ENCODE results near the gene B3GNT7.
"Not testable (repeated sequence)": the region's sequence is repeated elsewhere in the genome, so short reads cannot be mapped to it uniquely, and the experiment has no call there.

DNA sequence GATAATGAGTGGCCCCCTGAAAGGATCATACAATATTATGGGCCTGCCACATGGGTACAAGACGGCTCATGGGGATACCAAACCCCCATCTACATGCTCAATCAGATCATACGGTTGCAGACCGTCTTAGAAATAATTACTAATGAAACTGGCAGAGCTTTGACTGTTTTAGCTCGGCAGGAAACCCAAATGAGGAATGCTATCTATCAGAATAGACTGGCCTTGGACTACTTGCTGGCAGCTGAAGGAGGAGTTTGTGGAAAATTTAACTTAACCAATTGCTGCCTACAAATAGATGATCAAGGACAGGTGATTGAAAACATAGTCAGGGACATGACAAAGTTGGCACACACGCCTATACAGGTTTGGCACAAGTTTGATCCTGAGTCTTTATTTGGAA, 12.2 kb downstream of the B3GNT7 start:
- TF ChIP-seq, protein P1, sequence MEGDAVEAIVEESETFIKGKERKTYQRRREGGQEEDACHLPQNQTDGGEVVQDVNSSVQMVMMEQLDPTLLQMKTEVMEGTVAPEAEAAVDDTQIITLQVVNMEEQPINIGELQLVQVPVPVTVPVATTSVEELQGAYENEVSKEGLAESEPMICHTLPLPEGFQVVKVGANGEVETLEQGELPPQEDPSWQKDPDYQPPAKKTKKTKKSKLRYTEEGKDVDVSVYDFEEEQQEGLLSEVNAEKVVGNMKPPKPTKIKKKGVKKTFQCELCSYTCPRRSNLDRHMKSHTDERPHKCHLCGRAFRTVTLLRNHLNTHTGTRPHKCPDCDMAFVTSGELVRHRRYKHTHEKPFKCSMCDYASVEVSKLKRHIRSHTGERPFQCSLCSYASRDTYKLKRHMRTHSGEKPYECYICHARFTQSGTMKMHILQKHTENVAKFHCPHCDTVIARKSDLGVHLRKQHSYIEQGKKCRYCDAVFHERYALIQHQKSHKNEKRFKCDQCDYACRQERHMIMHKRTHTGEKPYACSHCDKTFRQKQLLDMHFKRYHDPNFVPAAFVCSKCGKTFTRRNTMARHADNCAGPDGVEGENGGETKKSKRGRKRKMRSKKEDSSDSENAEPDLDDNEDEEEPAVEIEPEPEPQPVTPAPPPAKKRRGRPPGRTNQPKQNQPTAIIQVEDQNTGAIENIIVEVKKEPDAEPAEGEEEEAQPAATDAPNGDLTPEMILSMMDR (IDR thresholded peaks at IDR 0.05): not testable (repeated sequence)
- not testable (repeated sequence) for TF ChIP-seq ZFX (IDR thresholded peaks at IDR 0.05; ENCODE audit: borderline replicate concordance)

All from 22Rv1 (cell line).